GM19328 (cell line): ENCODE data around the gene EIF2B1.

ENCODE experiments used
- ATAC-seq: cut with Tn5 transposase; IDR thresholded peaks from one replicate; pipeline ENCODE4 v1.9.1; 2021; ENCODE audit warnings: mild to moderate bottlenecking, moderate library complexity; ENCODE audit not compliant: unreplicated experiment

EIF2B1 gene

GRCh38 chr12:123572391-123572790 lies 61.1 kb downstream of the EIF2B1 start:
- no peak for ATAC-seq

GRCh38 chr12:123571343-123571813 lies 62.1 kb downstream of the EIF2B1 start:
- ATAC-seq: no peak
